ENCODE measurements around the gene WDR36. TPM values are rescaled to one million over a fixed set of nuclear protein-coding genes. Genes with fewer than 3 reads are reported as not detected.

Gene WDR36
- total RNA-seq: 10 to 100 TPM; 16.7 to 26.1 TPM
- 1 to 10 TPM; 3.4 to 5.2 TPM for polyA plus RNA-seq
- long read RNA-seq, donor 1, full-length matches to known transcripts: 16 of 42 reads
- long read RNA-seq, donor 1, partial matches to known transcripts: 14 of 42 reads
- long read RNA-seq, donor 1, other reads (novel, unspliced or antisense): 12 of 42 reads
- long read RNA-seq, donor 2, full-length matches to known transcripts: 6 of 8 reads
- long read RNA-seq, donor 2, partial matches to known transcripts: 0 of 8 reads
- long read RNA-seq, donor 2, other reads (novel, unspliced or antisense): 2 of 8 reads

- Histone ChIP-seq H3K27ac (ENCODE audit: low read depth in 1 of 2, low read length in 2 of 2) (peak within 1 kb of the TSS in 1 of 2 donors; percentile 60), H3K4me1 (ENCODE audit: control insufficient read depth in 1 of 2, insufficient read depth in 2 of 2, low read length in 2 of 2) (peaks cover 0 to 3% of the 10 kb centered on the region in 2 donors), H3K27me3 (ENCODE audit: control insufficient read depth in 1 of 2, insufficient read depth in 2 of 2, low read length in 1 of 2) (no peaks in the 10 kb centered on the region), H3K9me3 (ENCODE audit: control insufficient read depth, low read length) (no peaks in the 10 kb centered on the region), H3K4me3 (ENCODE audit: low read length in 2 of 2) (peak within 1 kb of the TSS; percentile 43 to 80), H3K36me3 (ENCODE audit: control insufficient read depth in 1 of 2, insufficient read depth in 2 of 2, low read length in 1 of 2) (no peaks in the 10 kb centered on the region)
- ATAC-seq (ENCODE audit: low FRiP score): peak; percentile 100
- DNase-seq: peak; percentile 92 to 94
- WGBS, 2 donors: 1% methylated on average over 50 of the region's 50 CpGs
- intact Hi-C loops (cut with DNase I): loop anchor here (2.0 to 5.0 kb wide), 2 partner anchors 335 kb away; no protein-coding TSS in a partner anchor
These were observed at the start of gene WDR36 for GRCh38 chr5:111092062-111092853. Gene WDR36, plus strand, starts transcription at chr5:111092348. Its CDS starts 109 bp downstream, at chr5:111092457.

- DNase-seq (no peak), ATAC-seq (ENCODE audit: low FRiP score) (no peak)
- intact Hi-C loops (cut with DNase I): no loop called here
- no peaks in the 10 kb centered on the region for H3K36me3 ChIP-seq (ENCODE audit: control insufficient read depth in 1 of 2, insufficient read depth in 2 of 2, low read length in 1 of 2)
- no peaks in the 10 kb centered on the region for H3K9me3 ChIP-seq (ENCODE audit: control insufficient read depth, low read length)
- H3K4me3 ChIP-seq (ENCODE audit: low read length in 2 of 2): no peak overlapping the region
- H3K27ac ChIP-seq (ENCODE audit: low read depth in 1 of 2, low read length in 2 of 2): no peak overlapping the region
- WGBS, 2 donors: 32 to 39% methylated on average over 5 of the region's 5 CpGs
- H3K27me3 ChIP-seq (ENCODE audit: control insufficient read depth in 1 of 2, insufficient read depth in 2 of 2, low read length in 1 of 2): no peaks in the 10 kb centered on the region
- H3K4me1 ChIP-seq (ENCODE audit: control insufficient read depth in 1 of 2, insufficient read depth in 2 of 2, low read length in 2 of 2): no peaks in the 10 kb centered on the region
These were observed 48.2 kb upstream of the WDR36 start for GRCh38 chr5:111043712-111044506.

- Histone ChIP-seq H3K27ac (ENCODE audit: low read depth in 1 of 2, low read length in 2 of 2) (no peak overlapping the region), H3K36me3 (ENCODE audit: control insufficient read depth in 1 of 2, insufficient read depth in 2 of 2, low read length in 1 of 2) (no peaks in the 10 kb centered on the region), H3K4me3 (ENCODE audit: low read length in 2 of 2) (no peak overlapping the region), H3K27me3 (ENCODE audit: control insufficient read depth in 1 of 2, insufficient read depth in 2 of 2, low read length in 1 of 2) (no peaks in the 10 kb centered on the region), H3K4me1 (ENCODE audit: control insufficient read depth in 1 of 2, insufficient read depth in 2 of 2, low read length in 2 of 2) (no peaks in the 10 kb centered on the region), H3K9me3 (ENCODE audit: control insufficient read depth, low read length) (no peaks in the 10 kb centered on the region)
- no peak for DNase-seq
- ATAC-seq (ENCODE audit: low FRiP score): no peak
- intact Hi-C loops (cut with DNase I): no loop called here
These were observed 34.1 kb upstream of the WDR36 start for GRCh38 chr5:111058064-111058463.

- H3K4me3 ChIP-seq (ENCODE audit: low read length in 2 of 2): no peak overlapping the region
- ATAC-seq (ENCODE audit: low FRiP score): no peak
- intact Hi-C loops (cut with DNase I): loop anchor here (5.0 to 10.0 kb wide), 2 partner anchors 268 to 305 kb away; no protein-coding TSS in a partner anchor
- DNase-seq: no peak
- H3K27me3 ChIP-seq (ENCODE audit: control insufficient read depth in 1 of 2, insufficient read depth in 2 of 2, low read length in 1 of 2): no peaks in the 10 kb centered on the region
- H3K36me3 ChIP-seq (ENCODE audit: control insufficient read depth in 1 of 2, insufficient read depth in 2 of 2, low read length in 1 of 2): no peaks in the 10 kb centered on the region
- H3K9me3 ChIP-seq (ENCODE audit: control insufficient read depth, low read length): no peaks in the 10 kb centered on the region
- no peaks in the 10 kb centered on the region for H3K4me1 ChIP-seq (ENCODE audit: control insufficient read depth in 1 of 2, insufficient read depth in 2 of 2, low read length in 2 of 2)
- WGBS, 2 donors: 82 to 86% methylated on average over 2 of the region's 2 CpGs
- no peak overlapping the region for H3K27ac ChIP-seq (ENCODE audit: low read depth in 1 of 2, low read length in 2 of 2)
These were observed 32.0 kb upstream of the WDR36 start for GRCh38 chr5:111060169-111060568.

- Histone ChIP-seq H3K4me1 (ENCODE audit: control insufficient read depth in 1 of 2, insufficient read depth in 2 of 2, low read length in 2 of 2) (no peaks in the 10 kb centered on the region), H3K4me3 (ENCODE audit: low read length in 2 of 2) (no peak overlapping the region), H3K36me3 (ENCODE audit: control insufficient read depth in 1 of 2, insufficient read depth in 2 of 2, low read length in 1 of 2) (no peaks in the 10 kb centered on the region), H3K27me3 (ENCODE audit: control insufficient read depth in 1 of 2, insufficient read depth in 2 of 2, low read length in 1 of 2) (no peaks in the 10 kb centered on the region), H3K9me3 (ENCODE audit: control insufficient read depth, low read length) (no peaks in the 10 kb centered on the region), H3K27ac (ENCODE audit: low read depth in 1 of 2, low read length in 2 of 2) (no peak overlapping the region)
- no peak for DNase-seq
- intact Hi-C loops (cut with DNase I): loop anchor here (5.0 to 10.0 kb wide), 2 partner anchors 269 to 307 kb away; no protein-coding TSS in a partner anchor
- ATAC-seq (ENCODE audit: low FRiP score): no peak
These were observed 30.5 kb upstream of the WDR36 start for GRCh38 chr5:111061618-111062017.

- no peak for ATAC-seq (ENCODE audit: low FRiP score)
- WGBS, 2 donors: 31 to 39% methylated on average over 3 of the region's 3 CpGs
These were observed 28.3 kb upstream of the WDR36 start for GRCh38 chr5:111063709-111064322.

GRCh38 chr5:111066261-111066938 is 25.7 kb upstream of the WDR36 start:
- H3K4me1 ChIP-seq (ENCODE audit: control insufficient read depth in 1 of 2, insufficient read depth in 2 of 2, low read length in 2 of 2): no peaks in the 10 kb centered on the region
- no peaks in the 10 kb centered on the region for H3K27me3 ChIP-seq (ENCODE audit: control insufficient read depth in 1 of 2, insufficient read depth in 2 of 2, low read length in 1 of 2)
- intact Hi-C loops (cut with DNase I): loop anchor here in 1 of 2 donors (10.0 kb wide), 1 partner anchor 312 kb away; no protein-coding TSS in a partner anchor
- no peak overlapping the region for H3K4me3 ChIP-seq (ENCODE audit: low read length in 2 of 2)
- 79 to 88% methylated on average over 2 of the region's 2 CpGs for WGBS, 2 donors
- no peaks in the 10 kb centered on the region for H3K36me3 ChIP-seq (ENCODE audit: control insufficient read depth in 1 of 2, insufficient read depth in 2 of 2, low read length in 1 of 2)
- no peak overlapping the region for H3K27ac ChIP-seq (ENCODE audit: low read depth in 1 of 2, low read length in 2 of 2)
- no peaks in the 10 kb centered on the region for H3K9me3 ChIP-seq (ENCODE audit: control insufficient read depth, low read length)
- DNase-seq (no peak), ATAC-seq (ENCODE audit: low FRiP score) (peak; percentile 45)

More at GRCh38 chr5:111063709-111064322, 28.3 kb upstream of the WDR36 start:
- no peaks in the 10 kb centered on the region for H3K4me1 ChIP-seq (ENCODE audit: control insufficient read depth in 1 of 2, insufficient read depth in 2 of 2, low read length in 2 of 2)
- H3K4me3 ChIP-seq (ENCODE audit: low read length in 2 of 2): no peak overlapping the region
- no peaks in the 10 kb centered on the region for H3K9me3 ChIP-seq (ENCODE audit: control insufficient read depth, low read length)
- no peaks in the 10 kb centered on the region for H3K36me3 ChIP-seq (ENCODE audit: control insufficient read depth in 1 of 2, insufficient read depth in 2 of 2, low read length in 1 of 2)
- no peak for DNase-seq
- intact Hi-C loops (cut with DNase I): loop anchor here (5.0 to 10.0 kb wide), 2 partner anchors 272 to 309 kb away; no protein-coding TSS in a partner anchor
- H3K27me3 ChIP-seq (ENCODE audit: control insufficient read depth in 1 of 2, insufficient read depth in 2 of 2, low read length in 1 of 2): no peaks in the 10 kb centered on the region
- no peak overlapping the region for H3K27ac ChIP-seq (ENCODE audit: low read depth in 1 of 2, low read length in 2 of 2)
